KMS-11 (cell line): ENCODE measurements around the gene NAGLU.

Source experiments
- H2AFZ ChIP-seq: fragments of 200-600 bp; sonication (generic); 2 replicates; pipeline ENCODE4 v1.6.1; 2016; ENCODE audit warnings: antibody characterized with exemption, mixed run types, low read depth
- H3K27ac ChIP-seq: fragments of 200-600 bp; sonication (generic); 2 replicates; pipeline ENCODE4 v1.6.1; 2016; ENCODE audit warnings: mild to moderate bottlenecking, mixed run types
- H3K27me3 ChIP-seq: fragments of 200-600 bp; sonication (generic); 2 replicates; pipeline ENCODE4 v1.6.1; 2017; ENCODE audit warnings: mild to moderate bottlenecking, low read depth, mixed run types, moderate library complexity; ENCODE audit not compliant: insufficient read depth
- H3K36me3 ChIP-seq: fragments of 200-600 bp; sonication (generic); 2 replicates; pipeline ENCODE4 v1.6.1; 2017; ENCODE audit warnings: mild to moderate bottlenecking, mixed run types; ENCODE audit not compliant: insufficient read depth
- H3K4me1 ChIP-seq: fragments of 200-600 bp; sonication (generic); 2 replicates; pipeline ENCODE4 v1.6.1; 2016; ENCODE audit warnings: mild to moderate bottlenecking, low read depth, mixed run types; ENCODE audit not compliant: poor library complexity, severe bottlenecking
- H3K4me2 ChIP-seq: fragments of 200-600 bp; sonication (generic); 2 replicates; pipeline ENCODE4 v1.7.0; 2016; ENCODE audit warnings: mild to moderate bottlenecking, mixed run types
- H3K4me3 ChIP-seq: fragments of 200-600 bp; sonication (generic); IDR thresholded peaks from 2 replicates; pipeline ENCODE4 v1.6.1; 2017; ENCODE audit warnings: low read depth, low read length, mixed read lengths; ENCODE audit not compliant: insufficient read depth
- H3K79me2 ChIP-seq: fragments of 200-600 bp; sonication (generic); 2 replicates; pipeline ENCODE4 v1.6.1; 2016; ENCODE audit warnings: low read depth, mixed run types; ENCODE audit not compliant: insufficient read depth
- H3K9ac ChIP-seq: fragments of 200-600 bp; sonication (generic); 2 replicates; pipeline ENCODE4 v1.6.1; 2016; ENCODE audit warnings: mild to moderate bottlenecking, mixed run types
- H4K20me1 ChIP-seq: fragments of 200-600 bp; sonication (generic); 2 replicates; pipeline ENCODE4 v1.6.1; 2016; ENCODE audit warnings: mild to moderate bottlenecking, mixed run types; ENCODE audit not compliant: insufficient read depth
- TF ChIP-seq, protein P1 (sequence below): fragments of 200-600 bp; sonication (generic); conservative IDR thresholded peaks from 2 replicates; pipeline ENCODE4 v1.6.1; 2017; ENCODE audit warnings: low read depth, mild to moderate bottlenecking, antibody characterized with exemption, low read length, moderate library complexity, mixed read lengths

The NAGLU gene

DNA sequence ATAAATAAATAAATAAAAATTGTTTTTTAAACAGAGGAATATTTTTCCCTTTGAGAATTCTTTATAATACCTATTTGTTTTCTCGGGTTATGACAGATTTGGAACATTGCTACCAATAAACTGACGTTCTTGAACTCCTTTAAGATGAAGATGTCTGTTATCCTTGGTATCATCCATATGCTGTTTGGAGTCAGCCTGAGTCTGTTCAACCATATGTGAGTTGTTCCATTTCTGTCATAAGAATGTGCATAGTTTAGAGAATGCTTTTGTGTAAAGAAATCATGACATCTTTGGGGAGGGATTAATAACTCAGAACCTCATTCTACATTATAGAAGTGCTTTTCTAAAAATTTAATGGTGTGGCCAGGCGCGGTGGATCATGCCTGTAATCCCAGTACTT, 37.2 kb upstream of the NAGLU start:
- no peak overlapping the region for H3K4me2 ChIP-seq
- peaks cover 11% of the 10 kb centered on the region; the same call in 1 of the 2 replicates for H3K36me3 ChIP-seq
- H4K20me1 ChIP-seq = no peaks in the 10 kb centered on the region
- H3K9ac ChIP-seq = no peak overlapping the region
- H2AFZ ChIP-seq = no peak overlapping the region
- no peak overlapping the region for H3K4me3 ChIP-seq
- H3K79me2 ChIP-seq = no peaks in the 10 kb centered on the region
- TF ChIP-seq, protein P1, sequence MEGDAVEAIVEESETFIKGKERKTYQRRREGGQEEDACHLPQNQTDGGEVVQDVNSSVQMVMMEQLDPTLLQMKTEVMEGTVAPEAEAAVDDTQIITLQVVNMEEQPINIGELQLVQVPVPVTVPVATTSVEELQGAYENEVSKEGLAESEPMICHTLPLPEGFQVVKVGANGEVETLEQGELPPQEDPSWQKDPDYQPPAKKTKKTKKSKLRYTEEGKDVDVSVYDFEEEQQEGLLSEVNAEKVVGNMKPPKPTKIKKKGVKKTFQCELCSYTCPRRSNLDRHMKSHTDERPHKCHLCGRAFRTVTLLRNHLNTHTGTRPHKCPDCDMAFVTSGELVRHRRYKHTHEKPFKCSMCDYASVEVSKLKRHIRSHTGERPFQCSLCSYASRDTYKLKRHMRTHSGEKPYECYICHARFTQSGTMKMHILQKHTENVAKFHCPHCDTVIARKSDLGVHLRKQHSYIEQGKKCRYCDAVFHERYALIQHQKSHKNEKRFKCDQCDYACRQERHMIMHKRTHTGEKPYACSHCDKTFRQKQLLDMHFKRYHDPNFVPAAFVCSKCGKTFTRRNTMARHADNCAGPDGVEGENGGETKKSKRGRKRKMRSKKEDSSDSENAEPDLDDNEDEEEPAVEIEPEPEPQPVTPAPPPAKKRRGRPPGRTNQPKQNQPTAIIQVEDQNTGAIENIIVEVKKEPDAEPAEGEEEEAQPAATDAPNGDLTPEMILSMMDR = no peak
- H3K27me3 ChIP-seq = no peaks in the 10 kb centered on the region
- peaks cover 4% of the 10 kb centered on the region for H3K4me1 ChIP-seq
- H3K27ac ChIP-seq = no peak overlapping the region

DNA sequence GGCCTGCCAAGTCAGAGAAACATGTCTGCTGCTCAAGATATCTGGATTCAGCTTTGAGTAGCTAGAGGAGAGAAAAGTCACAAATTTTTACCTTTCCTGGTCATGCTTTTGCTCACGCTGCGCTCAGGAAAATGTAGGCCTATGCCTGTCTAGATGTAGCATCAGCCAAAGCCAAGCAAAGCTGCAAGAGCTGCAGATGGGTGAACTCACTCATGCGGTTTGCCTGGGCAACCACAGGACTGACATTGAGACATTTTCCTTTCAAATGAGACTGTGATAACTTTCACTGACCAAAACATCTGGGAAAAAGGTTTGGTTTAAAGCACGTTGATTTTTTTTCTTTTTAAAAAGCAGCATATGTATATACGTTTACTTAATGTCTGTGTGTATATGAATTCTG, 34.0 kb upstream of the NAGLU start:
- Histone ChIP-seq H3K36me3 (peaks cover 7% of the 10 kb centered on the region; the same call in 1 of the 2 replicates), H3K27me3 (no peaks in the 10 kb centered on the region), H3K4me2 (no peak overlapping the region), H4K20me1 (no peaks in the 10 kb centered on the region), H3K9ac (no peak overlapping the region), H3K27ac (no peak overlapping the region), H3K4me1 (no peaks in the 10 kb centered on the region), H3K4me3 (no peak overlapping the region), H3K79me2 (no peaks in the 10 kb centered on the region), H2AFZ (no peak overlapping the region)
- TF ChIP-seq, protein P1 = no peak

DNA sequence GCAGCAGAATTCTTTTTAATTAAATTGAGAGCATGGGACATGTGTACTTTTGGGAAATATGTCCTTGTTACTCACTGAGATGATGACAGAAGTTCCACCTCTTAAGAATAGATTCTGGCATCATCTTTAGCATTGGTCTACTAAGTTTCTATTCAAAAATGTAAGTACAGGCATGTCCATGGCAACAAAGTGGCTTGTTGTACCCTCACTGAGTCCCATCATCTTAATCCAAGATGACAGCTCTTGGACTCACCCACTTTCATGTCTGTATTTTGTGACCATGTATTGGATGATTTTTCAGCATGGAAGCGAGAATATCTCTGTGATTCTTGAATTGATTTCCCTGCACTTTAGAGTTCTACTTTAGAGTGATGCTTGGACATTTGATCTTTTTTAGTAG, 33.1 kb upstream of the NAGLU start:
- H3K9ac ChIP-seq = no peak overlapping the region
- no peak overlapping the region for H3K4me3 ChIP-seq
- H3K27ac ChIP-seq = no peak overlapping the region
- H3K79me2 ChIP-seq = no peaks in the 10 kb centered on the region
- no peak overlapping the region for H3K4me2 ChIP-seq
- no peaks in the 10 kb centered on the region for H3K27me3 ChIP-seq
- H4K20me1 ChIP-seq = no peaks in the 10 kb centered on the region
- peaks cover 7% of the 10 kb centered on the region; the same call in 1 of the 2 replicates for H3K36me3 ChIP-seq
- H3K4me1 ChIP-seq = no peaks in the 10 kb centered on the region
- TF ChIP-seq, protein P1 = no peak
- no peak overlapping the region for H2AFZ ChIP-seq

DNA sequence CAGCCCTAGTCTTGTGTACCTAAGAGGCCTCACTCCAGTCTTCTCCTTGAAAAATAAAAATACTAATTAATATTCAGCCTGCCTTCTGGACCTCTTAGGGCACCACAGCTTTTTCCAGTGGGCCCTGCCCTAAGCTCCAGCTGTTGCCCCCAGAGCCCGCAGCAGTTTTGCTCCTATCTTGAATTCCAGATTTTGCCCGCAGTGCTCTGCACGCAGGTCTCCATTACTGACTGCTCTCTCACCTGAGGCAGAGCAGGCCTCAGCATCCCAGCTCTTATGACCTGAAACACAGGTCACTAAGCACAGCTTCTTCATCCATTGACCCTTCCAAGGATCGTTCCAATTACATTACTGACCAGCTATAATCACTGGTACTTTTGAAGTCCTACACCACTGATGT, 28.4 kb upstream of the NAGLU start:
- H3K27ac ChIP-seq = no peak overlapping the region
- no peaks in the 10 kb centered on the region for H3K79me2 ChIP-seq
- H3K27me3 ChIP-seq = no peaks in the 10 kb centered on the region
- no peaks in the 10 kb centered on the region for H3K4me1 ChIP-seq
- no peak overlapping the region for H3K4me3 ChIP-seq
- no peak overlapping the region for H2AFZ ChIP-seq
- TF ChIP-seq, protein P1 = no peak
- no peaks in the 10 kb centered on the region for H3K36me3 ChIP-seq
- no peak overlapping the region for H3K9ac ChIP-seq
- H3K4me2 ChIP-seq = no peak overlapping the region
- no peaks in the 10 kb centered on the region for H4K20me1 ChIP-seq
